Tibial nerve (tissue), 4 donors: ENCODE data around the gene FGF1. TPM values are rescaled to one million over a fixed set of nuclear protein-coding genes. Genes with fewer than 3 reads are reported as not detected.

Experiments used
- DNase-seq, 2 donors: peaks; one replicate each; pipeline ENCODE4 v3.0.0-alpha.2; 2019; ENCODE audit warnings: low spot score in 2 of 2
- H3K27ac ChIP-seq, 4 donors: fragments of 200-600 bp; sonication (generic) in 3 of 4; one replicate each; pipeline ENCODE4 v1.5.1; 2017 to 2019; ENCODE audit warnings: mild to moderate bottlenecking in 1 of 4
- H3K27me3 ChIP-seq, 2 donors: fragments of 200-600 bp; sonication (generic) in 1 of 2; one replicate each; pipeline versions ENCODE4 v1.5.1 to v1.6.0; 2017 to 2019
- H3K36me3 ChIP-seq, 3 donors: fragments of 200-600 bp; sonication (generic); one replicate each; pipeline ENCODE4 v1.5.1; 2018 to 2019
- H3K4me1 ChIP-seq, 4 donors: fragments of 200-600 bp; sonication (generic) in 3 of 4; one replicate each; pipeline ENCODE4 v1.5.1; 2017 to 2019
- H3K4me3 ChIP-seq, 4 donors: fragments of 200-600 bp; sonication (generic) in 3 of 4; one replicate each; pipeline ENCODE4 v1.5.1; 2017 to 2019; ENCODE audit warnings: mild to moderate bottlenecking in 1 of 4, moderate library complexity in 1 of 4
- H3K9me3 ChIP-seq, 4 donors: fragments of 200-600 bp; sonication (generic) in 3 of 4; one replicate each; pipeline ENCODE4 v1.5.1; 2017 to 2019
- CTCF ChIP-seq, 5 experiments: fragments of 200-600 bp in 3 of 5; fragments of 450-650 bp in 2 of 5; sonication (generic) in 3 of 5; IDR thresholded peaks; one replicate each; pipeline ENCODE4 v1.5.1; 2016 to 2019; ENCODE audit warnings: antibody characterized with exemption in 5 of 5, mild to moderate bottlenecking in 3 of 5, moderate library complexity in 2 of 5
- EP300 ChIP-seq, 2 donors: sonication (generic); formaldehyde crosslinking; IDR thresholded peaks; one replicate each; pipeline ENCODE4 v1.6.1; 2017; ENCODE audit warnings: antibody characterized with exemption in 2 of 2, mild to moderate bottlenecking in 1 of 2
- POLR2A ChIP-seq, 2 donors: fragments of 450-650 bp; IDR thresholded peaks; one replicate each; pipeline ENCODE4 v1.6.1; 2017; ENCODE audit warnings: antibody characterized with exemption in 2 of 2, mild to moderate bottlenecking in 2 of 2, moderate library complexity in 2 of 2
- WGBS, 2 donors: methylation state at CpG; one replicate each; pipeline ENCODE4 v1.1.5; 2018; 5-methylcytosine and 5-hydroxymethylcytosine counted together
- total RNA-seq, 4 donors: library from RNA; depleted of rRNA; stranded (reverse); fragments of >200 nt; gene quantifications; one replicate each; pipeline ENCODE4 v1.1.0, GENCODE V29; 2016

Gene FGF1
- total RNA-seq, 4 donors from 2014 or later = 38.1 to 131 (median 115) TPM

GRCh38 chr5:142610176-142611001 lies 75.5 kb downstream of the FGF1 start:
- Histone ChIP-seq H3K9me3 (no peaks in the 10 kb centered on the region), H3K27ac (peak overlapping the region in 1 of 4 donors; percentile 63), H3K4me1 (peaks cover 0 to 8% (median 0%) of the 10 kb centered on the region in 4 donors), H3K4me3 (no peak overlapping the region), H3K27me3 (no peaks in the 10 kb centered on the region), H3K36me3 (no peaks in the 10 kb centered on the region)
- TF ChIP-seq EP300 (IDR thresholded peaks at IDR 0.05) (no peak), CTCF (IDR thresholded peaks at IDR 0.05) (no peak), POLR2A (IDR thresholded peaks at IDR 0.05) (no peak)
- 82 to 86% methylated on average over 6 of the region's 6 CpGs for WGBS, 2 donors
- no peak for DNase-seq

- Histone ChIP-seq H3K36me3 (no peaks in the 10 kb centered on the region), H3K4me1 (peaks cover 0 to 8% (median 0%) of the 10 kb centered on the region in 4 donors), H3K9me3 (no peaks in the 10 kb centered on the region), H3K27me3 (no peaks in the 10 kb centered on the region), H3K27ac (peak overlapping the region in 1 of 4 donors; percentile 63), H3K4me3 (no peak overlapping the region)
- WGBS, 2 donors = 73 to 77% methylated on average over 6 of the region's 6 CpGs
- DNase-seq = no peak
- TF ChIP-seq POLR2A (IDR thresholded peaks at IDR 0.05) (no peak), EP300 (IDR thresholded peaks at IDR 0.05) (no peak), CTCF (IDR thresholded peaks at IDR 0.05) (no peak)
Measured at GRCh38 chr5:142609142-142609541, 76.7 kb downstream of the FGF1 start.

- DNase-seq = no peak
- no peaks in the 10 kb centered on the region for H3K36me3 ChIP-seq
- peaks cover 0 to 8% (median 0%) of the 10 kb centered on the region in 4 donors for H3K4me1 ChIP-seq
- no peak for TF ChIP-seq POLR2A (IDR thresholded peaks at IDR 0.05)
- TF ChIP-seq EP300 (IDR thresholded peaks at IDR 0.05) = no peak
- no peak for TF ChIP-seq CTCF (IDR thresholded peaks at IDR 0.05)
- H3K27me3 ChIP-seq = no peaks in the 10 kb centered on the region
- H3K27ac ChIP-seq = peak overlapping the region in 1 of 4 donors; percentile 47
- no peak overlapping the region for H3K4me3 ChIP-seq
- no peaks in the 10 kb centered on the region for H3K9me3 ChIP-seq
- 67 to 77% methylated on average over 7 of the region's 7 CpGs for WGBS, 2 donors
Measured at GRCh38 chr5:142608081-142608480, 77.8 kb downstream of the FGF1 start.

GRCh38 chr5:142605611-142606010 lies 80.3 kb downstream of the FGF1 start:
- Histone ChIP-seq H3K36me3 (no peaks in the 10 kb centered on the region), H3K9me3 (no peaks in the 10 kb centered on the region), H3K27ac (peak overlapping the region in 2 of 4 donors; percentile 34), H3K4me1 (peaks cover 0 to 14% (median 0%) of the 10 kb centered on the region in 4 donors), H3K27me3 (no peaks in the 10 kb centered on the region), H3K4me3 (no peak overlapping the region)
- 52 to 61% methylated on average over 5 of the region's 5 CpGs for WGBS, 2 donors
- no peak for DNase-seq
- no peak for TF ChIP-seq CTCF (IDR thresholded peaks at IDR 0.05)
- TF ChIP-seq POLR2A (IDR thresholded peaks at IDR 0.05) = no peak
- TF ChIP-seq EP300 (IDR thresholded peaks at IDR 0.05) = no peak

- WGBS, 2 donors = 80 to 82% methylated on average over 4 of the region's 4 CpGs
- no peaks in the 10 kb centered on the region for H3K9me3 ChIP-seq
- TF ChIP-seq CTCF (IDR thresholded peaks at IDR 0.05) (no peak), EP300 (IDR thresholded peaks at IDR 0.05) (no peak), POLR2A (IDR thresholded peaks at IDR 0.05) (no peak)
- H3K4me1 ChIP-seq = peaks cover 0 to 25% (median 4%) of the 10 kb centered on the region in 4 donors
- no peaks in the 10 kb centered on the region for H3K36me3 ChIP-seq
- H3K4me3 ChIP-seq = no peak overlapping the region
- H3K27ac ChIP-seq = peak overlapping the region in 3 of 4 donors; percentile 22 to 74 (median 32)
- no peaks in the 10 kb centered on the region for H3K27me3 ChIP-seq
- no peak for DNase-seq
Measured at GRCh38 chr5:142602720-142603245, 83.1 kb downstream of the FGF1 start.
